GM10847 (cell line): ENCODE data around the gene RPS16.

Experiments used
- POLR2A ChIP-seq: IDR thresholded peaks from 2 replicates; pipeline ENCODE4 v1.6.1; 2011; ENCODE audit not compliant: insufficient read length; ENCODE audit errors: extremely low read depth

The RPS16 gene

GRCh38 chr19:39467941-39468340, 32.2 kb upstream of the RPS16 start:
- TF ChIP-seq POLR2A, result no peak

- TF ChIP-seq POLR2A, result no peak
These were observed 30.4 kb upstream of the RPS16 start for GRCh38 chr19:39465956-39466747.

GRCh38 chr19:39463403-39463802, 27.7 kb upstream of the RPS16 start:
- no peak for TF ChIP-seq POLR2A

GRCh38 chr19:39449116-39449797, 13.5 kb upstream of the RPS16 start:
- TF ChIP-seq POLR2A, result no peak

- no peak for TF ChIP-seq POLR2A
These were observed 12.5 kb upstream of the RPS16 start for GRCh38 chr19:39448271-39448670.

GRCh38 chr19:39446365-39447084, 10.8 kb upstream of the RPS16 start:
- TF ChIP-seq POLR2A, result no peak

- peak; percentile 93 for TF ChIP-seq POLR2A
These were observed 9.7 kb upstream of the RPS16 start, which contains the start of gene SUPT5H for GRCh38 chr19:39445196-39446111. Gene SUPT5H (plus strand): TSS chr19:39445582. CDS start chr19:39445891, 309 bp downstream.

- no peak for TF ChIP-seq POLR2A
These were observed 8.9 kb upstream of the RPS16 start for GRCh38 chr19:39444598-39445195.

GRCh38 chr19:39438270-39438934, 2.7 kb upstream of the RPS16 start:
- no peak for TF ChIP-seq POLR2A

- no peak for TF ChIP-seq POLR2A
These were observed 584 bp upstream of the RPS16 start for GRCh38 chr19:39436350-39436716.

GRCh38 chr19:39434123-39435076, 1.3 kb downstream of the RPS16 start:
- no peak for TF ChIP-seq POLR2A

- no peak for TF ChIP-seq POLR2A
These were observed 2.2 kb downstream of the RPS16 start for GRCh38 chr19:39433480-39434079.
